ENCODE results near the gene PRPF39.

- TF ChIP-seq CTCF (IDR thresholded peaks at IDR 0.05) (no peak), POLR2A (IDR thresholded peaks at IDR 0.05) (no peak)
Observed at GRCh38 chr14:45096218-45096617, 12.3 kb downstream of the PRPF39 start.
